Astrocyte (in vitro differentiated cells and primary cell): Measurements from ENCODE around the gene CDS1. TPM values are rescaled to one million over a fixed set of nuclear protein-coding genes. Genes with fewer than 3 reads are reported as not detected.

ENCODE experiments used
- DNase-seq: peaks from one replicate; pipeline ENCODE4 v3.0.0-alpha.2; 2010; ENCODE audit warnings: low read depth
- FAIRE-seq: peaks from 2 replicates; lab custom pipeline; 2011; peaks lifted over from hg19 to GRCh38; lab: Jason Lieb, UNC
- H2AFZ ChIP-seq: 2 replicates; pipeline ENCODE4 v1.6.0; 2012; ENCODE audit warnings: low read depth, low read length, inconsistent platforms
- H3K27ac ChIP-seq: 2 replicates; pipeline ENCODE4 v1.5.1; 2011; ENCODE audit warnings: low read depth, low read length, inconsistent platforms
- H3K27me3 ChIP-seq: 2 replicates; pipeline ENCODE4 v1.6.0; 2011; ENCODE audit warnings: low read length, inconsistent platforms; ENCODE audit not compliant: insufficient read depth
- H3K36me3 ChIP-seq: 2 replicates; pipeline ENCODE4 v1.5.1; 2011; ENCODE audit warnings: low read length, inconsistent platforms; ENCODE audit not compliant: insufficient read depth
- H3K4me1 ChIP-seq: 2 replicates; pipeline ENCODE4 v1.5.1; 2011; ENCODE audit warnings: low read length, inconsistent platforms; ENCODE audit not compliant: insufficient read depth
- H3K4me2 ChIP-seq: 2 replicates; pipeline ENCODE4 v1.6.0; 2012; ENCODE audit warnings: low read length, inconsistent platforms
- H3K4me3 ChIP-seq: 2 replicates; pipeline ENCODE4 v1.5.1; 2011; ENCODE audit warnings: low read depth, mild to moderate bottlenecking, low read length, inconsistent platforms; ENCODE audit not compliant: insufficient read depth
- H3K79me2 ChIP-seq: 2 replicates; pipeline ENCODE4 v1.6.0; 2012; ENCODE audit warnings: mild to moderate bottlenecking, low read length, inconsistent platforms; ENCODE audit not compliant: insufficient read depth
- H3K9ac ChIP-seq: 2 replicates; pipeline ENCODE4 v1.6.0; 2012; ENCODE audit warnings: mild to moderate bottlenecking, low read length, inconsistent platforms
- H3K9me3 ChIP-seq: 2 replicates; pipeline ENCODE4 v1.5.1; 2012; ENCODE audit warnings: low read depth, mild to moderate bottlenecking, low read length, inconsistent platforms; ENCODE audit not compliant: insufficient read depth
- H4K20me1 ChIP-seq: 2 replicates; pipeline ENCODE4 v1.6.0; 2012; ENCODE audit warnings: low read length, inconsistent platforms; ENCODE audit not compliant: insufficient read depth
- H3K27ac Mint-ChIP-seq: one replicate; pipeline ENCODE4 v1.8.0; 2021; ENCODE audit warnings: mild to moderate bottlenecking, mixed read lengths; ENCODE audit not compliant: unreplicated experiment
- H3K27me3 Mint-ChIP-seq: one replicate; pipeline ENCODE4 v1.8.0; 2021; ENCODE audit warnings: low read depth, mixed read lengths; ENCODE audit not compliant: unreplicated experiment
- H3K36me3 Mint-ChIP-seq: one replicate; pipeline ENCODE4 v1.8.0; 2021; ENCODE audit warnings: low read depth, mixed read lengths; ENCODE audit not compliant: unreplicated experiment
- H3K4me1 Mint-ChIP-seq: one replicate; pipeline ENCODE4 v1.8.0; 2021; ENCODE audit warnings: low read depth, mixed read lengths; ENCODE audit not compliant: unreplicated experiment
- H3K4me3 Mint-ChIP-seq: one replicate; pipeline ENCODE4 v1.8.0; 2021; ENCODE audit warnings: mild to moderate bottlenecking, moderate library complexity, mixed read lengths; ENCODE audit not compliant: unreplicated experiment
- H3K9me3 Mint-ChIP-seq: one replicate; pipeline ENCODE4 v1.8.0; 2021; ENCODE audit warnings: mild to moderate bottlenecking, mixed read lengths; ENCODE audit not compliant: unreplicated experiment
- EZH2 ChIP-seq: IDR thresholded peaks from 2 replicates; pipeline ENCODE4 v1.6.1; 2012; ENCODE audit warnings: mild to moderate bottlenecking, low read length, inconsistent platforms; ENCODE audit not compliant: insufficient read depth
- total RNA-seq: library from RNA; stranded (reverse); gene quantifications from 2 replicates; pipeline ENCODE4 v1.2.1, GENCODE V29; 2021
- TF ChIP-seq, protein P1 (sequence below): IDR thresholded peaks from 2 replicates; pipeline ENCODE4 v1.5.1; 2011; ENCODE audit warnings: low read depth, mild to moderate bottlenecking, inconsistent platforms, low read length, moderate library complexity; ENCODE audit not compliant: insufficient read depth

The CDS1 gene
- total RNA-seq, 1 donor from 2014 or later: 5.7 TPM

DNA sequence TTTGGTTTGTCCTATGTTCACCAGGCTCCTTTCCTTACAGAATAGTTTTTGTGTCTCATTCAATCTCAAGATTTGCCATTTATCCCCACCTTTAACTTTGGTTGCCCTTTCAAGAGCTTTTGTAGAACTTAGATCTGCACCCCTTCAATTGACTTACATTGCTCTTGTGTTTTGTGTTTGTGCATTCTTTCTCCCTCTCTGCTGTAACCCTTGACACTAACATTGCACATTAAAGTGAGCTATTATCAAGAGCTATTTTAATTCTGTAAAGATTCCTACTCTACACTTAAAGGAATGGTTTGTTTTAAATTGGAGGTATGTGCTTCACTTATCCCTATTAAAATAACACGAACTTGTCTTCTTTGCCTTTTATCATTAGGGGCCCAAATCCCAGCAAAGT is 65.3 kb downstream of the CDS1 start:
- Histone ChIP-seq H3K36me3 (no peaks in the 10 kb centered on the region), H3K27ac (no peak overlapping the region), H3K9ac (no peak overlapping the region), H4K20me1 (no peaks in the 10 kb centered on the region), H3K4me3 (no peak overlapping the region), H3K79me2 (no peaks in the 10 kb centered on the region), H3K9me3 (no peaks in the 10 kb centered on the region), H3K27me3 (no peaks in the 10 kb centered on the region), H3K4me1 (no peaks in the 10 kb centered on the region), H2AFZ (no peak overlapping the region), H3K4me2 (no peak overlapping the region)
- Mint-ChIP-seq H3K9me3 (no peaks in the 10 kb centered on the region), H3K27ac (no peak overlapping the region), H3K4me1 (no peaks in the 10 kb centered on the region), H3K36me3 (peaks cover 6% of the 10 kb centered on the region), H3K27me3 (no peaks in the 10 kb centered on the region), H3K4me3 (no peak overlapping the region)
- FAIRE-seq: no peak
- DNase-seq: no peak
- TF ChIP-seq, protein P1, sequence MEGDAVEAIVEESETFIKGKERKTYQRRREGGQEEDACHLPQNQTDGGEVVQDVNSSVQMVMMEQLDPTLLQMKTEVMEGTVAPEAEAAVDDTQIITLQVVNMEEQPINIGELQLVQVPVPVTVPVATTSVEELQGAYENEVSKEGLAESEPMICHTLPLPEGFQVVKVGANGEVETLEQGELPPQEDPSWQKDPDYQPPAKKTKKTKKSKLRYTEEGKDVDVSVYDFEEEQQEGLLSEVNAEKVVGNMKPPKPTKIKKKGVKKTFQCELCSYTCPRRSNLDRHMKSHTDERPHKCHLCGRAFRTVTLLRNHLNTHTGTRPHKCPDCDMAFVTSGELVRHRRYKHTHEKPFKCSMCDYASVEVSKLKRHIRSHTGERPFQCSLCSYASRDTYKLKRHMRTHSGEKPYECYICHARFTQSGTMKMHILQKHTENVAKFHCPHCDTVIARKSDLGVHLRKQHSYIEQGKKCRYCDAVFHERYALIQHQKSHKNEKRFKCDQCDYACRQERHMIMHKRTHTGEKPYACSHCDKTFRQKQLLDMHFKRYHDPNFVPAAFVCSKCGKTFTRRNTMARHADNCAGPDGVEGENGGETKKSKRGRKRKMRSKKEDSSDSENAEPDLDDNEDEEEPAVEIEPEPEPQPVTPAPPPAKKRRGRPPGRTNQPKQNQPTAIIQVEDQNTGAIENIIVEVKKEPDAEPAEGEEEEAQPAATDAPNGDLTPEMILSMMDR: no peak
- no peak for TF ChIP-seq EZH2

DNA sequence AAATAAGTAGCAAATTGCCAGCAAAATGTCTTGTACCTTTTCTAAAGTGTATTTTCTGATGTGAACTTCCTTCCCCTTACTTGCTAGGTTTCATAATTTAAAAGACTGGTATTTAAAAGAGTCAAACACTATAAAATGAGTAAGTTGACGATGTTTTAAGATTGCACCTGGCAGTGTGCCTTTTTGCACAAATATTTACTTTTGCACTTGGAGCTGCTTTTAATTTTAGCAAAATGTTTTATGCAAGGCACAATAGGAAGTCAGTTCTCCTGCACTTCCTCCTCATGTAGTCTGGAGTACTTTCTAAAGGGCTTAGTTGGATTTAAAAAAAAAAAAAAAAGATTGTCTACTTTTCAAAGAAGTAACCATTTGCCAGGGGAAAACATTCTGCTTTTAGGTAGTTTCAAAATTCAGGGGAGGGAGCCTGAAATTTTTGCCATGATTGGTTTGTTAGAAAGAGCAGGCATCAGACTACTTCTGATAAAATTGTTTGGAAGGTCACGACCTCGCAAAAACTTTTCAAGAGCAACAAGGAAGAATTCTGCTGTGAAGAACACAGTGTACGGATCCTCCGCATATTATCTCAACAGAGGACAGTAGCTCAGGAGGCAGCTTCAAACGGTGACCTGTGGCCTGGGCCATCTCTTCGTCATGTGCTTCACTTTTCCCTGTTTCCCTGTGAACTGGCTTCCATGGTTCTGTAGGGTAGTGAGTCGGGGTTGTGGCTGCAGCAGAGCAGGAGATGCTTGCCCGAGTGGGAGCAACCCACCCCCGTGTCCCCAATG is 66.1 kb downstream of the CDS1 start:
- TF ChIP-seq EZH2: no peak
- TF ChIP-seq, protein P1: no peak
- Histone ChIP-seq H2AFZ (no peak overlapping the region), H3K4me3 (no peak overlapping the region), H4K20me1 (no peaks in the 10 kb centered on the region), H3K27ac (no peak overlapping the region), H3K9ac (no peak overlapping the region), H3K4me1 (no peaks in the 10 kb centered on the region), H3K9me3 (no peaks in the 10 kb centered on the region), H3K27me3 (no peaks in the 10 kb centered on the region), H3K4me2 (no peak overlapping the region), H3K79me2 (no peaks in the 10 kb centered on the region), H3K36me3 (no peaks in the 10 kb centered on the region)
- no peak overlapping the region for H3K4me3 Mint-ChIP-seq
- peaks cover 4% of the 10 kb centered on the region for H3K36me3 Mint-ChIP-seq
- no peak for FAIRE-seq
- no peaks in the 10 kb centered on the region for H3K4me1 Mint-ChIP-seq
- no peak for DNase-seq
- H3K9me3 Mint-ChIP-seq: no peaks in the 10 kb centered on the region
- H3K27ac Mint-ChIP-seq: no peak overlapping the region
- H3K27me3 Mint-ChIP-seq: no peaks in the 10 kb centered on the region

DNA sequence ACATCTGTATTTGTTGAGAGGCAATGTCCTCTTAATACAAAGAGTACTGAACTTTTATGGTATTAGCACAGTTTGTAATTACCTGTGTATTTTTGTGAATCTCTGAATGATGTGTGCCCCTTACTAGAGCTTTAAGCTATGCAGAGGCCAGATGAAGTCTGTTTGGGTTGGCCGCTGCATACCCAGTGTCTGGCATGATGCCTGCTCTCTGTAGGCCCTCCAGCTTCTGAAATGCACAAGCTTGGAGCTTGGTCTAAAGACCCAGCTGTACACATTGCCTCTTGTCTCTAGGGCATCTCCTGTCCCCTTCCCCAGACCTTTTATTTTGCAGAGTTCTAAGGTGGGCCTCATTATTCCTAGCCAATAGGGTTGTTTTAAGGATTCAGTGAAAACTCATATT is 68.6 kb downstream of the CDS1 start:
- H3K4me2 ChIP-seq: no peak overlapping the region
- H3K27ac ChIP-seq: no peak overlapping the region
- no peak overlapping the region for H3K9ac ChIP-seq
- Mint-ChIP-seq H3K36me3 (peaks cover 6% of the 10 kb centered on the region), H3K9me3 (no peaks in the 10 kb centered on the region), H3K4me1 (no peaks in the 10 kb centered on the region), H3K4me3 (no peak overlapping the region), H3K27me3 (no peaks in the 10 kb centered on the region), H3K27ac (no peak overlapping the region)
- H4K20me1 ChIP-seq: no peaks in the 10 kb centered on the region
- DNase-seq (no peak), FAIRE-seq (no peak)
- no peaks in the 10 kb centered on the region for H3K9me3 ChIP-seq
- H2AFZ ChIP-seq: no peak overlapping the region
- no peak for TF ChIP-seq EZH2
- TF ChIP-seq, protein P1: no peak
- H3K36me3 ChIP-seq: no peaks in the 10 kb centered on the region
- no peaks in the 10 kb centered on the region for H3K4me1 ChIP-seq
- H3K27me3 ChIP-seq: no peaks in the 10 kb centered on the region
- no peak overlapping the region for H3K4me3 ChIP-seq
- H3K79me2 ChIP-seq: no peaks in the 10 kb centered on the region
